Limb (tissue), 2 donors: ENCODE measurements around the gene HCRTR1.
"Not testable (repeated sequence)": the region's sequence is repeated elsewhere in the genome, so short reads cannot be mapped to it uniquely, and the experiment has no call there.

Source experiments
- DNase-seq, 2 donors: peaks; one replicate each; pipeline ENCODE4 v3.0.0-alpha.2; 2016; ENCODE audit errors: extremely low spot score in 2 of 2

The HCRTR1 gene

GRCh38 chr1:31581821-31582810, 35.4 kb upstream of the HCRTR1 start:
- no peak for DNase-seq

- no peak for DNase-seq
Measured at GRCh38 chr1:31583082-31583994, 34.2 kb upstream of the HCRTR1 start.

- DNase-seq, result no peak
Measured at GRCh38 chr1:31583995-31584868, 33.3 kb upstream of the HCRTR1 start.

- DNase-seq, result no peak
Measured at GRCh38 chr1:31584869-31585735, 32.4 kb upstream of the HCRTR1 start.

- no peak for DNase-seq
Measured at GRCh38 chr1:31585736-31586365, 31.6 kb upstream of the HCRTR1 start.

GRCh38 chr1:31586376-31587327, 30.8 kb upstream of the HCRTR1 start:
- DNase-seq, result no peak

- DNase-seq, result not testable (repeated sequence)
Measured at GRCh38 chr1:31587328-31587699, 30.2 kb upstream of the HCRTR1 start.

GRCh38 chr1:31587720-31588423, 29.6 kb upstream of the HCRTR1 start:
- DNase-seq, result no peak

GRCh38 chr1:31588751-31589515, 28.6 kb upstream of the HCRTR1 start:
- no peak for DNase-seq

- DNase-seq, result no peak
Measured at GRCh38 chr1:31591425-31592093, 25.9 kb upstream of the HCRTR1 start.

- DNase-seq, result no peak
Measured at GRCh38 chr1:31592132-31592531, 25.4 kb upstream of the HCRTR1 start.

- no peak for DNase-seq
Measured at GRCh38 chr1:31593136-31593665, 24.3 kb upstream of the HCRTR1 start.

GRCh38 chr1:31593770-31594632, 23.5 kb upstream of the HCRTR1 start:
- no peak for DNase-seq

- no peak for DNase-seq
Measured at GRCh38 chr1:31595836-31596736, 21.4 kb upstream of the HCRTR1 start.
